WI38 (cell line): ENCODE results near the gene ALMS1.

Experiments used
- H3K4me3 ChIP-seq: 2 replicates; pipeline ENCODE4 v1.5.1; 2011; ENCODE audit warnings: low read depth, mild to moderate bottlenecking, control low read depth, low read length
- CTCF ChIP-seq: IDR thresholded peaks from 2 replicates; pipeline ENCODE4 v1.5.1; 2012; ENCODE audit warnings: low read depth, mild to moderate bottlenecking, control low read depth, low read length

Gene ALMS1

GRCh38 chr2:73403237-73403636 is 17.6 kb downstream of the ALMS1 start:
- TF ChIP-seq CTCF, result no peak
- H3K4me3 ChIP-seq, result no peak overlapping the region

- no peak overlapping the region for H3K4me3 ChIP-seq
- TF ChIP-seq CTCF, result no peak
Measured at GRCh38 chr2:73404409-73404808, 18.8 kb downstream of the ALMS1 start.

GRCh38 chr2:73406996-73407395 is 21.4 kb downstream of the ALMS1 start:
- H3K4me3 ChIP-seq, result no peak overlapping the region
- no peak for TF ChIP-seq CTCF

- no peak for TF ChIP-seq CTCF
- no peak overlapping the region for H3K4me3 ChIP-seq
Measured at GRCh38 chr2:73408198-73408597, 22.6 kb downstream of the ALMS1 start.

- H3K4me3 ChIP-seq, result no peak overlapping the region
- no peak for TF ChIP-seq CTCF
Measured at GRCh38 chr2:73414696-73415095, 29.1 kb downstream of the ALMS1 start.

GRCh38 chr2:73415906-73416305 is 30.3 kb downstream of the ALMS1 start:
- no peak for TF ChIP-seq CTCF
- no peak overlapping the region for H3K4me3 ChIP-seq

GRCh38 chr2:73418343-73418742 is 32.7 kb downstream of the ALMS1 start:
- no peak for TF ChIP-seq CTCF
- no peak overlapping the region for H3K4me3 ChIP-seq
